NT2/D1 (cell line): ENCODE measurements around the gene DNAH1.

Experiments used
- SUZ12 ChIP-seq: IDR thresholded peaks from 2 replicates; pipeline ENCODE4 v1.6.1; 2011; ENCODE audit not compliant: insufficient read length, insufficient read depth; ENCODE audit errors: extremely low read depth
- ZNF274 ChIP-seq: IDR thresholded peaks from 2 replicates; pipeline ENCODE4 v1.6.1; 2011; ENCODE audit warnings: mild to moderate bottlenecking, low read depth, low read length

DNA sequence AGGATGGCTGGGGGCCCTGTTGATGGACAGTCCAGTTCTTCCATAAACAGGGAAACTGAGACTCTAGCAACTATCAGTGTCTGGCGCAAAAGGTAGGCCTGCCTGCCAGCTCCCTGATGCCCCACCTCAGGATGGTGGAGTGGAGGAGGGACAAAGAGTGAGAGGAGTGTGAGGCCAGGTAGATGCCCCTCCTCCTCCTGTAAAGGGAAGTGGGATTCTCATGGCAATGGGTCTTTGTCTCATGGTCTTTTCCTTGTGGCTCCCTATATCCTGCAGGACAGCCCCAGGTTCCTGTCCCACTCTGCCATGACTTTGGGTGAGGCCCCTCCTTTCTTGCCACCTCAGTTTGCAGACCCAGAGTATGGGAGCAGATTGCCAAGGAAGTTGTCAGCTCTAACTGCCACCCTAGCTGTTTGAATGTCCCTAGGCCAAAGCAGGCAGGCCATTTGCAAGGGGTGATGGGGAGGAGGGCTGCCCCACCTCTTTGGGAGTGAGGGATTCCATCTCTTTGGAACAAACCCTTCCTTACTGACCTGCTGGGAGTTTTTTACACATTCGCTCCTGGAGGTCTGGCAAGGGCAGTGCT, 2.8 kb upstream of the DNAH1 start:
- TF ChIP-seq ZNF274 = no peak
- TF ChIP-seq SUZ12 = no peak
